A549 (cell line): ENCODE results near the gene UBE3C. TPM values are rescaled to one million over a fixed set of nuclear protein-coding genes. Genes with fewer than 3 reads are reported as not detected.

Experiments
- ATAC-seq, 2 experiments: fragments of 200-7000 bp in 1 of 2; fragments of >200 bp in 1 of 2; cut with Nextera tagmentation in 1 of 2; cut with Tn5 transposase in 1 of 2; 3 replicates each; pipeline versions ENCODE4 v1.8.0 to v1.9.1; 2018 to 2020; ENCODE audit warnings: mild to moderate bottlenecking in 1 of 2, moderate library complexity in 1 of 2
- CTCF ChIA-PET: fragments of 300-600 bp; sonication (Branson Sonifier 250); formaldehyde crosslinking; extraction: SDS; loops from one replicate; lab custom pipeline; 2021; ENCODE audit warnings: antibody characterized with exemption, inconsistent platforms; lab: Yijun Ruan, JAX
- POLR2A ChIA-PET: fragments of 350-600 bp; formaldehyde crosslinking; extraction: SDS; loops from one replicate; lab custom pipeline; 2021; ENCODE audit warnings: antibody characterized with exemption, inconsistent platforms; lab: Yijun Ruan, JAX
- DNase-seq, 2 experiments: peaks; one replicate each; pipeline versions ENCODE4 v3.0.0 to v3.0.0-alpha.2; 2011 to 2016; ENCODE audit warnings: low read depth in 1 of 2, low spot score in 1 of 2
- FAIRE-seq: peaks from 2 replicates; lab custom pipeline; 2011; peaks lifted over from hg19 to GRCh38; lab: Jason Lieb, UNC
- H3K27ac ChIP-seq, 2 experiments: fragments of >200 bp; sonication (Bioruptor Twin); formaldehyde crosslinking; 3 replicates each; pipeline ENCODE4 v1.5.1; 2016 to 2017
- H3K4me1 ChIP-seq: fragments of >200 bp; sonication (Bioruptor Twin); formaldehyde crosslinking; 3 replicates; pipeline ENCODE4 v1.6.1; 2016
- H3K4me2 ChIP-seq: fragments of >200 bp; sonication (Bioruptor Twin); formaldehyde crosslinking; 3 replicates; pipeline ENCODE4 v1.6.1; 2016
- H3K4me3 ChIP-seq: fragments of >200 bp; sonication (Bioruptor Twin); formaldehyde crosslinking; 3 replicates; pipeline ENCODE4 v1.5.1; 2016
- H3K9me3 ChIP-seq: fragments of >200 bp; sonication (Bioruptor Twin); formaldehyde crosslinking; 3 replicates; pipeline ENCODE4 v1.6.1; 2016
- BCL3 ChIP-seq: fragments of >200 bp; sonication (Bioruptor Twin); formaldehyde crosslinking; IDR thresholded peaks from 3 replicates; pipeline ENCODE4 v1.6.1; 2016
- CBX2 ChIP-seq: fragments of 200-600 bp; sonication (generic); IDR thresholded peaks from 2 replicates; pipeline ENCODE4 v1.6.1; 2016; ENCODE audit warnings: low read depth, mild to moderate bottlenecking, borderline replicate concordance
- CEBPB ChIP-seq, 2 experiments: fragments of >200 bp in 1 of 2; sonication (Bioruptor Twin) in 1 of 2; formaldehyde crosslinking in 1 of 2; IDR thresholded peaks; 2 replicates each; pipeline ENCODE4 v1.6.1; 2012 to 2016
- CHD4 ChIP-seq: fragments of 200-600 bp; sonication (generic); IDR thresholded peaks from 2 replicates; pipeline ENCODE4 v1.6.1; 2016; ENCODE audit warnings: antibody characterized with exemption, mild to moderate bottlenecking, borderline replicate concordance
- CTCF ChIP-seq: fragments of >200 bp; sonication (Bioruptor Twin); formaldehyde crosslinking; IDR thresholded peaks from 3 replicates; pipeline ENCODE4 v1.5.1; 2016
- E2F6 ChIP-seq: IDR thresholded peaks from 2 replicates; pipeline ENCODE4 v1.6.1; 2012; ENCODE audit warnings: low read depth, borderline replicate concordance
- EHF ChIP-seq: fragments of 250-450 bp; sonication (Bioruptor Pico); IDR thresholded peaks from 2 replicates; pipeline ENCODE4 v1.5.0; 2020; ENCODE audit warnings: mild to moderate bottlenecking
- EP300 ChIP-seq, 2 experiments: fragments of >200 bp; sonication (Bioruptor Twin); formaldehyde crosslinking; IDR thresholded peaks; 2 replicates in 1 of 2; 3 replicates in 1 of 2; pipeline ENCODE4 v1.6.1; 2016 to 2017
- GATA3 ChIP-seq: IDR thresholded peaks from 2 replicates; pipeline ENCODE4 v1.6.1; 2012; ENCODE audit warnings: borderline replicate concordance
- HDAC2 ChIP-seq: fragments of 200-600 bp; sonication (generic); IDR thresholded peaks from 2 replicates; pipeline ENCODE4 v1.6.1; 2016
- HMGXB4 ChIP-seq: fragments of 250-450 bp; sonication (Bioruptor Pico); IDR thresholded peaks from 2 replicates; pipeline ENCODE4 v1.5.0; 2021; ENCODE audit warnings: mild to moderate bottlenecking, moderate library complexity, borderline replicate concordance
- HOXA7 ChIP-seq: fragments of 250-450 bp; sonication (Bioruptor Pico); IDR thresholded peaks from 2 replicates; pipeline ENCODE4 v1.5.0; 2020; ENCODE audit warnings: mild to moderate bottlenecking, moderate library complexity
- HOXB13 ChIP-seq: fragments of 250-450 bp; sonication (Bioruptor Pico); IDR thresholded peaks from 2 replicates; pipeline ENCODE4 v1.5.0; 2020; ENCODE audit warnings: low read depth, mild to moderate bottlenecking, moderate library complexity
- KDM1A ChIP-seq: fragments of 200-600 bp; sonication (generic); IDR thresholded peaks from 2 replicates; pipeline ENCODE4 v1.6.1; 2016; ENCODE audit warnings: low read depth, mild to moderate bottlenecking
- NR3C1 ChIP-seq: fragments of >200 bp; sonication (Bioruptor Twin); formaldehyde crosslinking; IDR thresholded peaks from 3 replicates; pipeline ENCODE4 v1.6.1; 2017
- PBX3 ChIP-seq: IDR thresholded peaks from 2 replicates; pipeline ENCODE4 v1.6.1; 2012
- POLR2A ChIP-seq: IDR thresholded peaks from 2 replicates; pipeline ENCODE4 v1.6.1; 2012; ENCODE audit warnings: mild to moderate bottlenecking, low read length
- POLR2AphosphoS2 ChIP-seq: conservative IDR thresholded peaks from 2 replicates; pipeline ENCODE4 v1.6.1; 2012; ENCODE audit warnings: low read length, improper control_type of control experiment, inconsistent platforms
- RARB ChIP-seq: fragments of 250-450 bp; sonication (Bioruptor Pico); IDR thresholded peaks from 2 replicates; pipeline ENCODE4 v1.8.0; 2021; ENCODE audit warnings: mild to moderate bottlenecking, moderate library complexity
- RCOR1 ChIP-seq: fragments of 150-350 bp; IDR thresholded peaks from 2 replicates; pipeline ENCODE4 v1.6.1; 2014; ENCODE audit warnings: antibody characterized with exemption, low read length, low read depth
- RFX5 ChIP-seq: fragments of 450-650 bp; IDR thresholded peaks from 2 replicates; pipeline ENCODE4 v1.7.1; 2014; ENCODE audit warnings: antibody characterized with exemption, mild to moderate bottlenecking, moderate library complexity
- RNF2 ChIP-seq: fragments of 200-600 bp; sonication (generic); IDR thresholded peaks from 2 replicates; pipeline ENCODE4 v1.6.1; 2016; ENCODE audit warnings: low read depth, mild to moderate bottlenecking, antibody characterized with exemption, moderate library complexity, borderline replicate concordance
- SMC3 ChIP-seq: fragments of >200 bp; sonication (Bioruptor Twin); formaldehyde crosslinking; IDR thresholded peaks from 3 replicates; pipeline ENCODE4 v1.6.1; 2018; ENCODE audit warnings: inconsistent platforms
- USF2 ChIP-seq: fragments of 450-650 bp; IDR thresholded peaks from 2 replicates; pipeline ENCODE4 v1.6.1; 2014; ENCODE audit warnings: antibody characterized with exemption
- ZNF302 ChIP-seq: fragments of 250-450 bp; sonication (Bioruptor Pico); IDR thresholded peaks from 2 replicates; pipeline ENCODE4 v1.9.0; 2021; ENCODE audit warnings: inconsistent platforms, mild to moderate bottlenecking, moderate library complexity
- WGBS: methylation state at CpG from one replicate; pipeline ENCODE4 v1.1.6; 2017; ENCODE audit errors: missing lambda C conversion rate; 5-methylcytosine and 5-hydroxymethylcytosine counted together
- polyA plus RNA-seq, 4 experiments: library from polyadenylated mRNA; depleted of rRNA in 3 of 4; stranded (reverse); fragments of >200 nt; fragmentation: RNase III in 1 of 4; extraction: RNeasy Plus Mini Kit Qiagen cat#74134 plus additional on column Dnase treatment in 1 of 4; gene quantifications; 2 replicates in 3 of 4; 3 replicates in 1 of 4; pipeline ENCODE4 v1.2.3, GENCODE V29; 2011 to 2017

The UBE3C gene
- polyA plus RNA-seq, 2 of the 4 experiments (the other 2 are of a cell fraction) = 52.1 to 73.2 TPM

- CTCF ChIA-PET = no interaction called here
- POLR2A ChIA-PET = no interaction called here
- Histone ChIP-seq H3K9me3 (no peaks in the 10 kb centered on the region), H3K4me2 (no peak overlapping the region), H3K27ac (no peak overlapping the region)
- DNase-seq = no peak
- TF ChIP-seq CHD4 (no peak), E2F6 (no peak), POLR2A (no peak), ZNF302 (no peak), HDAC2 (no peak), CEBPB (IDR thresholded peaks at IDR 0.05) (no peak), KDM1A (no peak), EHF (CRISPR knock-in tag) (no peak), NR3C1 (no peak), RARB (no peak), CTCF (no peak), RFX5 (no peak), GATA3 (no peak), HOXB13 (CRISPR knock-in tag) (no peak), RNF2 (no peak)
- TF ChIP-seq, all 56 proteins: peak for 0
- FAIRE-seq (no peak), ATAC-seq (no peak)
- WGBS = 95% methylated on average over 8 of the region's 8 CpGs
- Histone ChIP-seq H3K4me3 (no peak overlapping the region), H3K4me1 (peaks cover 7% of the 10 kb centered on the region)
Observed at GRCh38 chr7:157188091-157188665, 49.5 kb downstream of the UBE3C start.

GRCh38 chr7:157189405-157189804 lies 50.7 kb downstream of the UBE3C start:
- DNase-seq (no peak), FAIRE-seq (no peak), ATAC-seq (no peak)
- TF ChIP-seq HOXB13 (CRISPR knock-in tag) = no peak
- TF ChIP-seq CTCF = no peak
- no peak for TF ChIP-seq HMGXB4
- TF ChIP-seq EP300 (IDR thresholded peaks at IDR 0.05) = no peak
- TF ChIP-seq USF2 = no peak
- no peak for TF ChIP-seq POLR2AphosphoS2
- TF ChIP-seq BCL3 = no peak
- no peak for TF ChIP-seq RCOR1
- no peak for TF ChIP-seq CBX2
- no peak for TF ChIP-seq HOXA7
- no peak for TF ChIP-seq PBX3
- TF ChIP-seq SMC3 = no peak
- no peak for TF ChIP-seq POLR2A
- no peaks in the 10 kb centered on the region for H3K9me3 ChIP-seq
- ChIA-PET CTCF (no interaction called here), POLR2A (no interaction called here)
- H3K4me2 ChIP-seq = no peak overlapping the region
- no peak overlapping the region for H3K4me3 ChIP-seq
- H3K4me1 ChIP-seq = peaks cover 13% of the 10 kb centered on the region
- no peak overlapping the region for H3K27ac ChIP-seq
- WGBS = 94% methylated on average over 6 of the region's 6 CpGs
